A673 (cell line): ENCODE data around the gene EFNA2. TPM values are rescaled to one million over a fixed set of nuclear protein-coding genes. Genes with fewer than 3 reads are reported as not detected.

Experiments
- BruUV-seq: library from RNA; stranded (reverse); fragments of 400-500 nt; replicated peaks from 2 replicates; lab custom pipeline; 2021; lab: Mats Ljungman, UMichigan
- CTCF ChIA-PET: fragments of 300-600 bp; sonication (Branson Sonifier 250); formaldehyde crosslinking; loops from one replicate; lab custom pipeline; 2022; ENCODE audit warnings: antibody characterized with exemption; lab: Charles Lee
- POLR2A ChIA-PET: fragments of 300-600 bp; sonication (Branson Sonifier 250); formaldehyde crosslinking; loops from one replicate; lab custom pipeline; 2022; ENCODE audit warnings: antibody characterized with exemption; ENCODE audit not compliant: low non-redundant PET; lab: Charles Lee
- DNase-seq: peaks from one replicate; pipeline ENCODE4 v3.0.0-alpha.2; 2015; ENCODE audit warnings: low spot score
- H3K27ac ChIP-seq: fragments of 200-600 bp; sonication (generic); 2 replicates; pipeline ENCODE4 v1.5.1; 2016; ENCODE audit warnings: mixed run types, low read depth, mild to moderate bottlenecking, mixed read lengths, antibody characterized with exemption, low read length; ENCODE audit not compliant: poor library complexity, severe bottlenecking
- H3K27me3 ChIP-seq: fragments of 200-600 bp; sonication (generic); replicated peaks from 2 replicates; pipeline ENCODE4 v1.6.1; 2017; ENCODE audit warnings: mixed run types, low read depth, mild to moderate bottlenecking, mixed read lengths, antibody characterized with exemption, low read length; ENCODE audit not compliant: insufficient read depth, poor library complexity
- H3K36me3 ChIP-seq: fragments of 200-600 bp; sonication (generic); 2 replicates; pipeline ENCODE4 v1.6.1; 2016; ENCODE audit warnings: mixed run types, mild to moderate bottlenecking, mixed read lengths, antibody characterized with exemption, low read length; ENCODE audit not compliant: insufficient read depth, poor library complexity, severe bottlenecking
- H3K4me1 ChIP-seq: fragments of 200-600 bp; sonication (generic); 2 replicates; pipeline ENCODE4 v1.6.1; 2017; ENCODE audit warnings: mixed run types, mild to moderate bottlenecking, mixed read lengths, antibody characterized with exemption, low read length; ENCODE audit not compliant: insufficient read depth, poor library complexity, severe bottlenecking
- H3K4me3 ChIP-seq: fragments of 200-600 bp; sonication (generic); 2 replicates; pipeline ENCODE4 v1.5.1; 2016; ENCODE audit warnings: low read depth, mixed run types, mild to moderate bottlenecking, mixed read lengths, low read length; ENCODE audit not compliant: poor library complexity, severe bottlenecking
- H3K9me3 ChIP-seq: fragments of 200-600 bp; sonication (generic); 2 replicates; pipeline ENCODE4 v1.6.1; 2016; ENCODE audit warnings: mixed run types, low read depth, mild to moderate bottlenecking, mixed read lengths, antibody characterized with exemption, low read length; ENCODE audit not compliant: poor library complexity, severe bottlenecking
- CTCF ChIP-seq: fragments of 300-800, 200-600 bp; sonication (generic); conservative IDR thresholded peaks from 2 replicates; pipeline ENCODE4 v1.5.1; 2017; ENCODE audit warnings: low read depth, mild to moderate bottlenecking, antibody characterized with exemption, low read length, moderate library complexity, mixed read lengths
- EZH2 ChIP-seq: fragments of 200-600 bp; sonication (generic); IDR thresholded peaks from 2 replicates; pipeline ENCODE4 v1.6.1; 2017; ENCODE audit warnings: borderline replicate concordance, low read depth, mild to moderate bottlenecking, mixed read lengths, antibody characterized with exemption, low read length; ENCODE audit not compliant: poor library complexity, severe bottlenecking
- intact Hi-C: fragments of 100-400 bp; cut with micrococcal nuclease; formaldehyde crosslinking; loops from one replicate; pipeline ENCODE4 v1.10.0; 2022; ENCODE audit not compliant: unreplicated experiment
- total RNA-seq: library from RNA; stranded (reverse); gene quantifications from 2 replicates; pipeline ENCODE4 v1.2.3, GENCODE V29; 2021

EFNA2 gene
- total RNA-seq, 1 experiment from 2014 or later, result 0.64 TPM

GRCh38 chr19:1266916-1267476 lies 18.7 kb upstream of the EFNA2 start:
- peak overlapping the region; percentile 80 for H3K27ac ChIP-seq
- peak overlapping the region; percentile 51 for H3K4me3 ChIP-seq
- no TSS peak for BruUV-seq
- DNase-seq, result no peak
- H3K27me3 ChIP-seq, result no peaks in the 10 kb centered on the region
- no peaks in the 10 kb centered on the region for H3K9me3 ChIP-seq
- TF ChIP-seq EZH2, result no peak
- TF ChIP-seq CTCF, result peak; percentile 84
- peaks cover 75% of the 10 kb centered on the region for H3K4me1 ChIP-seq
- CTCF ChIA-PET, result interaction anchor here (0.6 to 3.7 kb wide), 9 partner anchors 8 to 603 kb away, joined by 3 to 149 read pairs (median 4); partner anchors contain the start of genes ATP5F1D and FAM174C
- POLR2A ChIA-PET, result interaction anchor here (0.5 to 1.0 kb wide), 2 partner anchors 23 to 276 kb away, joined by 3 to 12 read pairs; no protein-coding TSS in a partner anchor
- intact Hi-C loops, result loop anchor here (2.0 to 5.0 kb wide), 2 partner anchors 18 to 590 kb away; partner anchors contain the start of gene MIDN
- H3K36me3 ChIP-seq, result peaks cover 19% of the 10 kb centered on the region

DNA sequence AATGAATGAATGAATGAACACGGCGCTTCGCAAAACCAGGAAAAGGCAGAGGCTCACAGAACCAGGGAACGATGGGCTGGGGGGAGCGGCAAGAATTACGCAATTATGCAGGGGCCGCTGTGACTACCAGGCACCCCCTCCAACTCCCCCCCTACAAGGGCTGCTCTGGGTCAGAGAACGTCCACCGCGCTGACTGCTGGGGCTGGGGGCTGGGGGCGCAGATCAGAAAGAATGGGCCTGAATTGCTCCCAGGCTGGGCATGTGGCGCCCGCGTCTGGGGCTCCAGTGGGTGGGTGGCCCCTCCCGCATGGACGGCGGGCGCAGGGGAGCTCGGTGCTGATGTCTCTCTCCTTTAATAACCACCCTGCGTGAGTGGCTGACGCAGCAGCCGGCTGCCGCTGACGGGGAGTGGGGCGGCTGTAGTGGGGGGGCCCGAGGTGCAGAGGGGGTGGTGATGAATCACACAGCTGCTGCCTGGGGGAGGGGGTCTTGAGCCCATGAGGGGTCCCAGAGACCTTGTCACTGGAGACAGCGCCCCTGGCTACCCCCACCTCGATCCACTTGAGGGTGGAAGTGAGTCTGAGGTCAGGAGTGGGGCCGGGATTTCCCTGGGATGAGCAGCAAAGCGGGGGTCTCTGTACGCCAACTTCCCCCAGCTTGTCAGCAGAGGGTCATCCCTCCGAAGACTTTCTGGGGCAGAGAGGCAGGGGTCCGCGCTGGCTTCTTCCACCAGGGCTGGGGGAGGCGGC lies 18.0 kb upstream of the EFNA2 start:
- DNase-seq, result no peak
- POLR2A ChIA-PET, result no interaction called here
- peaks cover 75% of the 10 kb centered on the region for H3K4me1 ChIP-seq
- BruUV-seq, result no TSS peak
- no peak for TF ChIP-seq EZH2
- TF ChIP-seq CTCF, result no peak
- H3K9me3 ChIP-seq, result no peaks in the 10 kb centered on the region
- H3K4me3 ChIP-seq, result peak overlapping the region; percentile 51
- CTCF ChIA-PET, result interaction anchor here (2.1 to 3.7 kb wide), 2 partner anchors 15 to 24 kb away, joined by 8 to 149 read pairs; no protein-coding TSS in a partner anchor
- no peaks in the 10 kb centered on the region for H3K27me3 ChIP-seq
- H3K36me3 ChIP-seq, result peaks cover 26% of the 10 kb centered on the region
- intact Hi-C loops, result loop anchor here (2.0 to 5.0 kb wide), 2 partner anchors 19 to 590 kb away; partner anchors contain the start of gene MIDN
- peak overlapping the region; percentile 94 for H3K27ac ChIP-seq

DNA sequence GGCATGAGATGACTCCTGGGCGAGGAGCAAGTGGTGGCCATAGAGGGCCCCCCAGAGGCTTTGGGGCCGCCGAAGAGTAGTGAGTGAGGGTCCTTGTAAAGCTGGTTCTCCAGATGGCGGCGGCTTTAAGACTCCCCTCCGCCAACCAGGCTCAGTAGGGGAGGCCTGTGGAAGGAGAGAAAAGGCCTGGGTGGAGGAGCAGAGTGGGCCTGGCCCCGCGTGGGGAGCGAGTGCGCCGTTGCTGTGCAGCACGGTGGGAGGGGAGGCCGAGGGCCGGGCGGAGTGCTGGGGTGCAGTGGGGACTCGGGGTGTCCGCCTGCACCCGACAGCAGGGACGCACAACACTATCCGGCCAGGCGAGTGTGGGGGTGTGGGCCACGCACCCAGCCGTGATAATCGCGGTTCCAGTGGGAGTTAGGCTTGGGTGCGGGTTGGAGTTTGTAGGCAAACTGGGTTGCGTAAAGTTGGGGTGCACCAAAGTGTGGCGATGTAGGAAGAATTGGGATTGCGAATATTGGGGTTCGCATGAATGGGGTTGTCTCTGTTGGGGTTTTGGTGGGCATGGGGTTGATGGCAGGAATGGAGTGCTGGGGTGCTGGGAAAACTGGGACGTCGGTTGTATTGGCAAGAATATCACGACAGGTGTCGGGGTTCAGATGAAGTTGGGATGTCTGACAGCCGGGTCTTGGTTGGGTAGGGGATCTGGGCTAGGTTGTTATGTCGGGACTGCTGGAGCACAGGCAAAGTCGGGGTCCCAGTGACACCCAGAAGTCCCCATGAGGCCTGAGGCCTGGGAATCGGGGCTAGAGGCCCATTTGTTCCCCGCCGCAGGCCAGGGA lies 17.2 kb upstream of the EFNA2 start:
- H3K36me3 ChIP-seq, result peaks cover 34% of the 10 kb centered on the region
- H3K27ac ChIP-seq, result peak overlapping the region; percentile 94
- POLR2A ChIA-PET, result interaction anchor here (0.5 to 1.4 kb wide), 22 partner anchors 8 to 824 kb away, joined by 3 to 36 read pairs (median 3); partner anchors contain the start of gene MBD3
- BruUV-seq, result no TSS peak
- intact Hi-C loops, result loop anchor here (5.0 kb wide), 1 partner anchor 589 kb away; no protein-coding TSS in a partner anchor
- H3K4me3 ChIP-seq, result no peak overlapping the region
- TF ChIP-seq CTCF, result no peak
- no peak for TF ChIP-seq EZH2
- peaks cover 75% of the 10 kb centered on the region for H3K4me1 ChIP-seq
- CTCF ChIA-PET, result interaction anchor here (0.5 to 3.7 kb wide), 4 partner anchors 16 to 175 kb away, joined by 4 to 149 read pairs (median 10); no protein-coding TSS in a partner anchor
- DNase-seq, result no peak
- H3K27me3 ChIP-seq, result no peaks in the 10 kb centered on the region
- H3K9me3 ChIP-seq, result no peaks in the 10 kb centered on the region
